Stimulated activated CD4-positive, alpha-beta T cell treated with anti-CD3 and anti-CD28 coated beads, Interleukin-2, amount 100 ng/mL, for 48 hours (primary cell): ENCODE data around the gene BABAM2.

Experiments used
- DNase-seq, 2 donors: peaks; one replicate each; pipeline ENCODE4 v3.0.0-alpha.2; 2020

BABAM2 gene

DNA sequence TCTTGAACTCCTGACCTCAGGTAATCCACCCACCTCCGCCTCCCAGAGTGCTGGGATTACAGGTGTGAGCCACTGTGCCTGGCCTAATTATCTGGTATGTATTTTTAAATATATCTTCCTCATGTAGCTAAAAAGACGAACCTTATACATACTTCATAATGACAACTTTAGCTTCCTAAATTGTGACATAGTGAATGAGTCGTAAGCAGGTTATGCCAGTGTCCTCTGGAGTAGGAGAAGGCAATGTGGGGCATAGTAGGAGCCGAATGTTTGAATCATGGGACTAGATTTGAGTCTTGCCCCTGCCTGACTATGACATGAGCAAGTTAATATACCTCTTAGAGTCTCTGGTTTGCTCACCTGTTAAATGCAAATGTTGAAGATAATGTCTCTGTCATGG, 406.4 kb downstream of the BABAM2 start:
- no peak for DNase-seq

DNA sequence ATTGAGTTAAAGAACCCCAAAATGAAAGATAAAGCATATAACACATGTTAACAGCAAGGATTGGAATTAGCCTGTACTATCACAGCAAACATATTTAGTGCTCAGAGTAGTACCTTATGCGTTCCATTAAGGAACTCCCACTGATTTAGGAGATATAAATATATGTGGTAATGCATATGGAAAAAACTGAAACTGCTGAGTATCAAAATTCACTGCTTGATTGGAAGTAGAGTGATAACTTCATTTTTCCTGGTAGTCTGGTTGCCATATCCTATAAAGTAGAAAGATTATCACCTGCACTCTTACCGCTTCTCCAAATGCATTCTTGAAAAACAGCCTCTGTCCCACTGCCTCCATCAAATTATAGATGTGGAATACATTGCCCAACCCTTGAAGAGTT, 407.0 kb downstream of the BABAM2 start:
- DNase-seq: no peak

DNA sequence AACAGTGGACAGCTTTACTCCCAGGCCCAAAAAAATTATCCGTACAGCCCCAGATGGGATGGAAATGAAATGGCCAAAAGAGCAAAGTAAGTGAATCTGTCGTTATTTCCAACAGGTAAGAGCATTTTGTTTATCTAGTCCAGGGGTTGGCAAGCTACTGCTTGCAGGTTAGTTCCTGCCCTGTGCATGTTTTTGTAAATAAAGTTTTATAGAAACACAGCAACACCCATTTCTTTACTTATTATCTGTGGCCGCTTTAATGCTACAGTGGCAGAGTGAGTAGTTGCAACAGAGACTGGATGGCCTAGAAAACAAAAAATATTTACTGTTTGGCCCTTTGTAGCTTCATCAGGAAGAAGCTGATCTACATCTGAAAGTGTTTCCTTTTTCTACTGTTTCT, 407.9 kb downstream of the BABAM2 start:
- DNase-seq: no peak

DNA sequence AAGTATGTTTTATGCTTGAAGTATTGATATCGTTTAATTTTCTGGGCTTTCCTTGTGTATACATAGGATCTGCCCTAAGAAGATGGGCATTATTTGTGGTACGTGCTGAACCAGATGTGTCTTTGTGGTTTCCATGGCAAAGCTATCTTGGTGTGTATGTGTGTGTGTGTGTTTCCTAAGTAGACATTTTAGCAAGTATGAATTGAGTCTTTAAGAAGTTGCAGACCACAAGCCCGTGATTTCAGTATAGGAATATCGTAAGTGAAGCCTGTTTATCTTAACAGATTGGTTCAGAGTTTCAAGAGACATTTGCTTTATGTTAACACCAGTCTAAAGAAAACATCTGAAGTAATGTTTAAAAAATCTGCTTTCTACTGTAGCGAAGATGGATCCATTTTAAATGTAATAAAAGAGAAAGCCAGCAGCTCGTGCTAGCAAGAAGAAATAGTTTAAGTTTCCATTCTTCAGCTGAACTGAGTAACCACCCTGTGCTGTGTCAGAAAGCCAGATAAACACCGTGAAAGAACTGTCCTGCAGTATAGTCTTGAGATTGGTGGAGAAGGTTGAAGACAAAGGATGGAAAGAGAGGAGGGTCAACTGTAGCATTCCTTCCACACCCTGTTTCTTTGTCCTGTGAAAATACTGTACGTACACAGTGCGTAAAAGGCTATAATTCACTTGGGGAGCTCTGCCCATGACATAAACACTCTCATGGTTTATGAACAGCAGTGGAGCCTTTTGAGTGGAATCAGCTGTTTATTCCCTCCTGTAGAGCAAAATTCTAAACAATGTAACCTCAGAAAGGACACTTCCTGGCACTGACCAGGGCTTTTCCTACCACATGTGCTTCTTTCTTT, 410.2 kb downstream of the BABAM2 start:
- DNase-seq: no peak

DNA sequence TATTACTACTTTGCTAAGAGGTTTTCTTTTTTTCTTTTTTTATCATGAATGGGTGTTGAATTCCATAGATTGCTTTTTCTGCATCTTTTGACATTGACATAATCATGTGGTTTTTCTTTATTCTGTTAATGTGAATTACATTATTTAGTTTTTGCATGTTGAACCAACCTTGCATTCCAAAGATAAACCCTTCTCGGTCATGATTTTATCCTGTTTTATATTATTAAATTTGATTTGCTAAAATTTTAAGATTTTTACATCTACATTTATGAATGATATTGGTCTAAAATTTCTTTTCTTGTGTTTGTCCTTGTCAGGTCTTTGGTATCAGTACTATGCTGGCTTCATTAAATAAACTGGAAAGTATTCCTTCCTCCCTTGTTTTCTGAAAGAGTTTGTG, 414.7 kb downstream of the BABAM2 start:
- no peak for DNase-seq

DNA sequence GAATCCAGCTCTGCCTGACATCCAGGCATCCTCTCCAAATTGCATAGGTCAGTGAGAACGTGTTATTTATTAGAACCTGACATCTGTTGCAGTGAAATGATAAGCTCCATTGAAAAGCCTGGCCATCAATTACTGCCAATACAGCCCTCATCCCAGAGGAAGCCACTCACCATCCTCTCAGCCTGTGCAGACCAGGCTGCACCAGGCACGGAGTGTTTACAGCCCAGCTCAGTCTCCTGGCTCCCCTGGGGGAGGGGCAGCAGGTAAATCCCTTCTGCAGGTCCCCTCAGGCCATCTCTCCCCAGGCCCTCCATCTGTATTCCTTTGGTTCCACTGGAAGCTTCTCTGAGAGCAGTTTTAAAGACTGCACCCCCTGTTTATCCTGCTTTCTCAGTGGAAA, 419.6 kb downstream of the BABAM2 start:
- no peak for DNase-seq

DNA sequence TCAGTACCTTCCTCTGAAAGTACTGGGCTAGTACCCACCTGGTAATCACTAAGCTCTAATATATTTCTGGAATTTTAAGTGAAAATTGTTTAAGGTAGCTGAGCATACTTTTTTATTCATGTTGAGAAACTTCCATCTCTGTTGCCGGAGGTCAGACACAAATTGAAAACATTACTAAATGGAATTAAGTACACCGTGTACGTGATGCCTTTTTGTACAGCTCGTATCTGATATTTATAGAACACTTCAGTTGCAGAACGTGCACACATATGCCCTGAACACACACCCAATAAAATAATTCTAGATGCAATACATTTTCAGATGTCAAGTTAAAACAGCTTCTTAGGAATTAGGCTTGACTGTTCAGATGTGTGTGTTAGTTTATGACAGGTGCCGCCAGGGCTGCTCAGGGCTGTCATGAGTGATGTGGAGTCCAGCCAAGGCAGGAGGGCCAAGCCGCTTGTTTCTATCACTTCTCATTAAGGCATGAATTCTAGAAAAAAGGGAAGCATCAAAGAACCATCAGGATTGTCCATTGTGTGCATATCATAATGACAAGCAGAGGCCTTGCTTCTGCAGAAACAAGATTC, 421.2 kb downstream of the BABAM2 start:
- DNase-seq: no peak

DNA sequence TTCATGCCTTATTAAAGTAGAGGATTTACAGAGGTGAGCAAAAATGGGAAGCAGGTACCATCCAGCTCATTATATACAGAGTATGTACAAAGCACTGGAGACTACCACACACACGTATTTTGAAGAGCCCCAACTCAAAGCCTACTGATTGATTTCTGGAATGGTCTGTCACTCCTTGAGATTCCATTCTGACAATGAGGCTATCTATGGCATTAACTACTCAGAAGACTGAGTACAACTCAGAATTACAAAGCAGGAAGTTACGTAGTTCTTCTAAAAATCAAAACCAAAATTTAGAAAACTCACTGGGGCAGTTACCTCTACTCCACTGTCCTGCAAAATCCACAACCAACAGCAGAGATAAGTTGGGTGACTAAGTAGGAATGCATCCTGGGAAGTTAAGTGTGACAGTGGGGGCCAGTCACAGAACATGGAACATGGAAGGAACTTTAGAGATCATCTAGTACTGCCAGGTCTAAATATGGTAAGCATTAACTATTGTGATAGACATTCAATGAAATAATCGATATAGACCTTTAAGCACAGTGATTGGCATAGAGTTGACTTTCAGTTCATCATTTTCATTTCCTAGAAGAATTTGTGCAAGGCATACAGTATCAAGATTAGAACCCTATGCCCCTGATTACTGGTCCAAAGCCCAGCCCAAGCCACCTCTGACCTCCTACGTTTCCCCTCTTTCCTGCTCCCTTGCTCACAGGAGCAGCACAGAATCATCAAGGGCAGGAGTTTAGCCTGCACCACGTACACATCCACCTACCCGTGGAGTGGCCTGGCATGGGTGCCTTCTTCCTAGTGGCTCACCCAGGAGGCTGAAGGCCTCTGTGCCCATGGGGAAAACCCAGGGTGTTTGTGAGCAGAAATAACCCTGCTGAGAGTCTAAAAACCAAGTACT, 422.0 kb downstream of the BABAM2 start:
- DNase-seq: no peak

DNA sequence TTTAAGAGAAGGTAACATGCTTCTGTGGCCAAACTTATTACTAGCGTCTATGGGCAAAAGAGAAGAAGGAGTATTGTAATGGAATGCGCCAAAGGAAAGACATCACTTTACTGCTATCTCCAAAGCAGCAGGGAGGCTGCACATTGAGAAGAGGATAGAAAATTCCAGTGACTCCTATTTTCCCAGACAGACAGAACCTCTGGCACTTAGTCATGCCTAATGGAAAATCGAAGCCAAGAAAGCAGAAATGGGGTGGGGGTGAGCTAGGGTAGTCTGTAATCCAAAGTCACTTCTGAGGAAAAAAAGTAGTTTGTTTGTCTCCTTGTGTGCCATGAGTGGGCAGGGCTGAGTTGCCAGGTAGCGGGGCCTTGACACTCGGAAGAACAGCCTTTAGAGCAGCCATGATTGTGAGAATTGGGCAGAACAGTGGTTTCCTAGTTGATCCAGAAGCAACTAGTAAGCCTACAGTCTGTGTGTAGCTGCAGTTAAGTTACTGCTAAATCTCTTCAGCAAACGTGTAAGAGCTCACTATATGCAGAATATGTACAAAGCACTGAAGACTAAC, 422.8 kb downstream of the BABAM2 start:
- DNase-seq: no peak

DNA sequence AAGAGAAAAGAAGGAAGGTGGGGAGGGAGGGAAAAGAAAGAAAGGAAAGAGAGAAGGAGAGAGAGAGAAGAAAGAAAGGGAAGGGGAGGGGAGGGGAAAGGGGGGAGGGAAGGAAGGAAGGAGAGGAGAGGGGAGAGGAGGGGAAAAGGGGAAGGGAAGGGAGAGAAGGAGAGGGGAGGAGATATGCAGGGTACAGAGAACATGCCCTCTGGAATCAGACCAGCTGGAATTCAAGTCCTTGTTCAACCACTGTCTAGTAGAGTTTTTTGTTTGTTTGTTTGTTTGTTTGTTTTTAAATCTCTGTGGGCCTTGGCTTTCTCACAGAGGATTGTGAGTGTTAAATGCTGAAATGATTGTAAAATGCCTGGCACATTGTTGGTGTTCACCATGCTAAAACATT, 424.4 kb downstream of the BABAM2 start:
- no peak for DNase-seq

DNA sequence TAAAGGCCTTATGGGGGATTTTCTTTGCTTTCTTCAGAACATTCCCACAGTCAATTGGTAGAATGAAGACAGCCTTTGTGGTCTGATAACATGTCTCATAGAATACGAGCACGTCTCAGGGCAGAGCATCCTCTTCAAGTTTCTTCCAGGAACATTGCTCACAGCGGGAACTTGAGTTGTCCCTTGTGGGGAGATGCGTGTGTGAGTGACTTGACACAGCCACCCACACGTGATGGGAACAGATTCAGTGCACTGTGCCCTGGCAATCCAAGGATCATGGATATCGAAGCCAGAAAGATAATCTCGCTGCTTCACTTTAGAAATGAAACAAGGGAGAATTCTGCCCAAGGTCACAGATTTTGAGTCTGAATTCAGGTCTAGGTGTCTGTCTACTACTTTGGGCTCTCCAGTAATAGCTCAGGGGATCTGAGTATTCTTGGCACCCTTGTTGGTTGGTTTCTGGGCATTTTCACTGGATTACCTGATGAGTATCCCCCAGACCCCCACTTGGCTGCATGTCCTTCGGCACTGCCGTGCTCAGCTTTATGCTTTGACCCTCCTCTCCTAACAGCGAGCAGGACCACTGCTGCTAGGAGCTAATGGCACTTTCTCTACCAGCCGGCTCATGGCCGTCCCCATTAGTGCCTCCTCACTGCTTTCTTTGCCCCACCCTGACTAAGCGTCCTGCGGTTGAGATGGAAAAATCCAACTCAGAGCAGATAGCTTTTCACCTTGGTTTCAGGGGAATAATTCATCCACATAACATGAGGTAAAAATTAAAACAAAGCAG, 426.2 kb downstream of the BABAM2 start:
- DNase-seq: no peak

DNA sequence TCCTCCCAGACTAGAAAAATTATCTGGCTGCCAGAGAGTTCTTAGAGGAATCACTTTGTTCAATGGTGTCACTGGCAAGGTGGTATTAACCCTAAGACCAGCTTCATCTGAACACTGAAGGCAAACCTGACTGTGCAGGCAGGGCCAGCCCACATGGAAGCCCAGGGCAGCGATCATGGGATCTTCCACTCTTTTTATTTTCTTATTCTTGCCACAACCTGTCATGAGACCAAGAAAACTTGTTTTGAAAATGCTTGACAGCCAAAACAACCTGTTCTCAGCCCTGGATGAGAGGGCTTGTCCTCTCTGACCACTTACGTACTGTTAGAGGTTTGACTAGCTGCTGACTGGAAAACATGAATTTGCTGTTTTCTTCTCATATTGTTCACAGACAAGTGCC, 426.9 kb downstream of the BABAM2 start:
- DNase-seq: no peak

DNA sequence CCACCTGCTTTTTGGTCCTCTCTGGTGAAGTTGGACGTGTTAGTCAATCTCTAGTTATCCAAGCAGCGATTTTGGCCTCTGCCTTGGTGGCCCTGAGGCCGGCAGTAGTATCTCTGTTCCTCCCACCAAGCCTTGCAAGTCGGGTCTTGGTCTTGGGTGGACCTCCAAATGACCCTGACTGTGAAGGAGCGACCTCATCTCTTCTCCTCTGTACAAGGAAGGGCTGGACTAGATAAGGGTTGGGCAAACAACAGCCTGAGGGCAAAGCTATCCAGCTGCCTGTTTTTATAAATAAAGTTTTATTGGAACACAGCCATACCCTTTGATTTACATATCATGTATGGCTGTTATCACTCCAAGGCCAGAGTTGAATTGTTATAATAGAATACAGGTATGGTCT, 427.5 kb downstream of the BABAM2 start:
- DNase-seq: no peak

DNA sequence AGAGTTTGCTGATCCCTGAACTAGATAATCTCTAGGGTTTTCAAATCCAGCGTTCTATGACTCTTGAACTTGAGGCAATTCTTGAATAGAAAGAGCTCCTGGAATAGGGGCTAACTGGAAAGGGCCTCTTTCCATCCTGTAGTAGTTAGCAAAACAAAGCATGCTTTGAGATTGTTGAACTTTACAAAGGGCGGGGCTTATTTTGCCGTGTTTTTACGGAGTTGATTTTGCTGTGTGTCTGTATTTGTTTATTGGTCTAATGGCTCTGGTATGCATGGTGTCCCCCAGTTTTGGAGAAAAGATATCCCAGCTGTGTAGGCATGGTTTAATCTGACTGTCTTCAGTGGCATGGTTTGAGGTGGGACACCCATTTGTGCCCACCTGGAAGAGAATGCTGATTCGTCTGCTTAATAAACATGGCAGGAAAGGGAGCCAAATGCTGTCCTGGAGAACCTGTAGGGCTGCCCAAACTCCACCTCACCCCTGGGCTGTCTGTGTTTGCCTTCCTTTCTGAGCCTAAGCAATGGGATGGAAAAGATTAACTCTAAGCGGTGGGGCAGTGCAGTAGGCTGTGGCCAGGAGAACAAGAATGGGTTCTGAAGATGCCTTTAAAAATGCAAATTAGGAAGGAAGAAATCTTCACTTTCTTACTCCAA, 428.1 kb downstream of the BABAM2 start:
- DNase-seq: no peak

DNA sequence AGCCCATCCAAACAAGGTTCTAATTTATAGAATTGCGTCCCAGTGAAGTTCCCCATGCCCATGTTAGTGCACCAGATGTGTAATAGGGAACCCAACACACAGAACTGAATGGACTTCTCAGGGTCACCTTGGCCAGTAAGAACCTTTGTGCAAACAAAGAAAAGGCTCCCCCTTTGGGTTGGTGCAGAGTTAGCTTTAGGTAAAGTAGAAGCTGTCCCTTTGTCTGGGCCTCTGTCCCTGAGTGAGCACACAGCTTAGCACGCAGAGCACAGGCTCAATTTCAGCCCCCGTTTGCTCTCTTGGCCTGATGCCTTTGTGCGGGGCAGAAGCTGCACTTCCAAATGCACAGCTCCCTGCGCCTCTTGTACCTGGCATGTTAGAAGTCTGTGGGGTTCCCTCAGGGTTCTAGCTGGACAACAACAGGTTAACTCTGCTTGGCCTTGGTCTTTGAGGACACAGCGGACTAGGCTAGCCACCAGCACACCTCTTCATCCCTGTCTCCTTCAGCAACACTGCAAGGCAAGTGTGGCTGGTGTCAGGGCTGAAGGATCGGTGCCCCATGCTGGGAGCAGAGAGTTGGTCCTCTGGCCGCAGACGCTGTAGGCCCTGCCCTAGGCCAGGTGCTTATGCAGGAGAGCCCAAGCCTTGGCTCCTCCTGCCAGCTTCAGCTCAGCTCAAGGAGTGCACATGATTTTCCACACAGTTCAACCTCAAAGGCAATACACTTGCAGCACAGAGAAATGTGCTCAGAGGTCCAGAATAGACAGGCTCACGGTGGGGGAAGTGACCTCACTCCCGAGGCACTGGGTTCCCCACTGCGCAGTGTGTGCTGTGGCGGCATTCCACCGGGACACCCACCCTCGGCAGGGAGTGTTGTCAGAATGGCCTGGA, 428.8 kb downstream of the BABAM2 start:
- DNase-seq: no peak

DNA sequence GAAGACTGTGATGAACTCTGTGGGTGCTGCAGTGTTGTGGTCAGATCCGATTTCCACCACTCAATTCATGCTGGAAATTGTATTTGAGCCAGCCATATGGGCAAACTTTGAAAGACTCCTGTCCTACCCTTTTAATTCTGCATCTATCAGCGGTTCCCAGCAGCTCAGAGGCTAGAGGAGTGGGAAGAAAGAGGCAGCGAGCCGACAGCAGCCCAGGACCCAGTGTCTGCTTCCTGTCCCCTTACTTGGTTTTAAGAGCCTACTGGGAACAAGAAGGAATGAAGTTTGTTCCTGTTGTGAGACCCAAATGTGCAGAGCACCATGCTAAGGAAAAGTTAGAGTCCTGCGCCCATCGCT, 429.5 kb downstream of the BABAM2 start:
- DNase-seq: no peak

DNA sequence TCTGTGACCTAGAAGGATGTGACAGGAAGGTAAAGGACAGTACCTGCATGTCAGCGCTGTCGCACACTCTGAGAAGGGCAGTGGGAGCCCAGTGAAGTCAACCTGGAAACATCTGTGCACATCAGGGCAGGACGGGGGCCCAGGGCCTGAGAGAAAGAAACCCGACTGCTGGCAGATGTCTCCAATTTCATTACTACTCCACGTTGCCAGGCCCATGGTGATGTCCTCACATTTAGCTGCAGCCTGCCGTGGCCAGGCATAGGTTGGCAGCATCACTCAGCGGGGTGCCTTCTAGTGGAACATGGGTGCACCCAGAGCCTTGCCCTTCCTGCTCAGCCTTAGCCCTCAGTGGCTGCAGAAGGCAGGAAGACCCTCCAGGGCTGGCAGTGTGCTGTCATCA, 429.8 kb downstream of the BABAM2 start:
- DNase-seq: no peak

DNA sequence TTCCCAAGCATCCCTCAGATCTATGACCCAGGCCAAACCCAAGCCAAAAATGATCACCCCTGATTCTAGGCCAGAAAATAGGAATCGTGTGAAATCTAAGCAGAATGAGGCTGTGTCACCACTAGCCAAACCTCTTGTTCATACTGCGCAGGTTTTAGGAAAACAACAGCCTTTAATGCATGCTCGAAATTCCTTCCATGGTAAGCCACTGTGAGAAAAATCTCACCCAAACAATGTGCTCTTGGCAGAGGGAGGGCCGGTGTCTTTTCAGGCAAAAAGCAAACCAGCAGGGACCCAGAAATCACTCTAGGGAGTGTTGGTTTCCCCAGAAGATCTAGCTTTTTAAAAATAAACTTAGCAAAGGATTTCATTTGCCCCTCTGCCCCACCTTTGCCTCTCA, 430.9 kb downstream of the BABAM2 start:
- no peak for DNase-seq

DNA sequence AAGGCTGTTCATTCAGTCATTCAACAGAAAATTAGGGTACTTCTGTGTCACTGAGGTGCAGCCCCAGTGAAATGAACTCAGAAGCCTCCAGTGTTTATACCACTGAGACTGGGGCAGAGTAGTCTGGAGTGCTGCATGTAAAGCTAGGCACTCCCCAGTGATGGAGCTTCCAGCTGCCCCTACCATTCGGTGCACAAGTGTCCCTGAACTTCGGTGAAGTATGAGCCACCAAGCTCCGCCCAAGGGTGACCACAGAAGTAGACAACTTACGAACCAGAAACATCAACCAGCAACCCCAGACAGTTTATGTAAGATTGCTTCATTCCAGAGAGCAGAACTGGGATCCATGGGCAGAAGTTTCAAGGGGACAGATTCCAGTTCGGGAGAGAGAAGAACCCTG, 431.5 kb downstream of the BABAM2 start:
- DNase-seq: no peak

DNA sequence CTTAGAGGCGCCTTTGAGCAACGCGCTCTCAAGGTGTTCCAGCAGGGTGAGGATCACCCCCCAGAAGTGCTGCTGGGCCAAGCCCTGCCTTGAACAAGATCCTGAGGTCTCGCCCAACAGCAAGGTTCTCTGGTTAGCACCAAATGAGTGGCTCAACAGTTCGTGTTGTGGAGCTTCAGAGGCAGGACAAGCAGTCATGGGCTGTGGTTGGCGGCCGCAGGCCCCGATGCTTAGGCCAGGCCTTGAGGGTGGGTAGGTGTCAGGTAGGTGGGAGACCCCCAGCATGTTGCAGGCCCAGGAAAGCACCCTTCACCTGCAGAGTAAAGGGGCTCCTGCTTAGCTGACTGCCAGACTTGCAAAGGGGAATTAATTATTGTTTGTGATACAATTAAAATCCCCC, 431.9 kb downstream of the BABAM2 start:
- no peak for DNase-seq

DNA sequence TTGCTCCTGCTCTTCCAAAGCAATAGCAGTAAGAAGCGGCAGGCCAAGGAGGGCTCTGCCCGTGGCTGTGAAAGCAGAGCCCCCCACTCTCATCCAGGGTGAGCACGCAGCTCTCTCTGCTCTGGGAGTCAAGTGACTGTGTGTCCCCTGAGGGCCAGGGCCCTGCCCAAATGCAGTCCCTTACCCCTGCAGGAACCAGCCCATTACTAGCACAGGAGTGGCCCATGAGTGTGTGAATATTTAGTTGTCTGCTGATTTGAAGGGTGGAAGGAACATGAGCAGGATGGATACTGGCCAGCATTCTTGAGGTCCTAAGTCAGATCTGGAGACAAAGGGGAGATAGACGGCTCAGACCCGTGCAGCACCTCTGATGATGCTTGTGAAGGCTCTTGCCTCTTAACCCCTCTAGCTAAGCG, 432.5 kb downstream of the BABAM2 start:
- DNase-seq: no peak
